ENCODE results near the gene TMCO4.

DNA sequence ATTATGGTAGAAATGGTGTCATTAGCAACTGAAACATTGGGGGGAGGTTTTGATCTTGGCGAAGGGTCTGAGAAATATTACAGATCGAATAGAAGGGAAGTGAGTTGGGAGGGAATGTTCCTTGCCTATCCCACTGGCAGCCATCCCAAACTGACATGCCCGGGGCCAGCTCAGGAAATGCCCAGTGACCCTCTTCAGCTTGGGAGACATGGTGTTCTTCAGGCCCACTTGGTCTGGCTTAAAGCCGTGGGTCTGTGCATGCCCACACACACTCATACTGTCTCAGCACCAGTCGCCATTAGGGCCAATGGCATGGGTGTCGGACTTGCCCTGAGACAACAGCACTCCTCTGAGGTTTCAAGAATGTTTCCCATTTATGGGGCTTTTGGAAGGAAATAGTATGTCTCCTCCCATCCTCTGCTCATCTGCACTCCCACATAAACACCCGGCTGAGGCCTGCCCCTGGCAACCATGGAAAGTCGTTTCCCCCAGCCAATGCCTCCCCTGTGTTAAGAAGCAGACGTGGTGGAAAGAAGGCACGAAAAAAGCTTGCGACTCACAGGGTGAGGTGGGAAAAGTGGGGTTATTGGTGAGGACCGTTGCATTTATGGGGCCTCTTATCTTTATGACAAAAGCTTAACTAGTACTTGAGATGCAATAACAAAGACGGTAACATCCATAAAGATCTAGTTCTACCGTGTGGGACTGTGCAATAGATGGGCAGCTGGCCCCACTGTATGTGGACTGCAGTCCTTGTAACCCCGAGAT lies 13.3 kb upstream of the TMCO4 start:
- TF ChIP-seq, protein P1, sequence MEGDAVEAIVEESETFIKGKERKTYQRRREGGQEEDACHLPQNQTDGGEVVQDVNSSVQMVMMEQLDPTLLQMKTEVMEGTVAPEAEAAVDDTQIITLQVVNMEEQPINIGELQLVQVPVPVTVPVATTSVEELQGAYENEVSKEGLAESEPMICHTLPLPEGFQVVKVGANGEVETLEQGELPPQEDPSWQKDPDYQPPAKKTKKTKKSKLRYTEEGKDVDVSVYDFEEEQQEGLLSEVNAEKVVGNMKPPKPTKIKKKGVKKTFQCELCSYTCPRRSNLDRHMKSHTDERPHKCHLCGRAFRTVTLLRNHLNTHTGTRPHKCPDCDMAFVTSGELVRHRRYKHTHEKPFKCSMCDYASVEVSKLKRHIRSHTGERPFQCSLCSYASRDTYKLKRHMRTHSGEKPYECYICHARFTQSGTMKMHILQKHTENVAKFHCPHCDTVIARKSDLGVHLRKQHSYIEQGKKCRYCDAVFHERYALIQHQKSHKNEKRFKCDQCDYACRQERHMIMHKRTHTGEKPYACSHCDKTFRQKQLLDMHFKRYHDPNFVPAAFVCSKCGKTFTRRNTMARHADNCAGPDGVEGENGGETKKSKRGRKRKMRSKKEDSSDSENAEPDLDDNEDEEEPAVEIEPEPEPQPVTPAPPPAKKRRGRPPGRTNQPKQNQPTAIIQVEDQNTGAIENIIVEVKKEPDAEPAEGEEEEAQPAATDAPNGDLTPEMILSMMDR (IDR thresholded peaks at IDR 0.05) = no peak
- peak; percentile 88 for TF ChIP-seq POLR2A (IDR thresholded peaks at IDR 0.05)
- TF ChIP-seq POLR2AphosphoS5 (IDR thresholded peaks at IDR 0.05) = peak; percentile 78 to 92 (median 90)
- TF ChIP-seq EP300 (IDR thresholded peaks at IDR 0.05; ENCODE audit: low read depth) = peak; percentile 65

Measured in transverse colon (tissue), 4 donors.